Stomach (tissue), 4 donors: ENCODE results near the gene PPP1CA.
"Not testable (repeated sequence)": the region's sequence is repeated elsewhere in the genome, so short reads cannot be mapped to it uniquely, and the experiment has no call there.

Experiments used
- POLR2AphosphoS5 ChIP-seq, 3 donors: sonication (generic); formaldehyde crosslinking; IDR thresholded peaks; one replicate each; pipeline ENCODE4 v1.6.1; 2016; ENCODE audit warnings: antibody characterized with exemption in 3 of 3
- TF ChIP-seq, protein P1 (sequence below), 7 experiments: fragments of 450-650 bp in 4 of 7; fragments of 200-600 bp in 3 of 7; sonication (generic) in 3 of 7; IDR thresholded peaks; one replicate each; pipeline ENCODE4 v1.5.1; 2016 to 2019; ENCODE audit warnings: antibody characterized with exemption in 7 of 7, control low read depth in 2 of 7, mild to moderate bottlenecking in 1 of 7

GRCh38 chr11:67403085-67403484 lies 1.4 kb upstream of the PPP1CA start:
- TF ChIP-seq, protein P1, sequence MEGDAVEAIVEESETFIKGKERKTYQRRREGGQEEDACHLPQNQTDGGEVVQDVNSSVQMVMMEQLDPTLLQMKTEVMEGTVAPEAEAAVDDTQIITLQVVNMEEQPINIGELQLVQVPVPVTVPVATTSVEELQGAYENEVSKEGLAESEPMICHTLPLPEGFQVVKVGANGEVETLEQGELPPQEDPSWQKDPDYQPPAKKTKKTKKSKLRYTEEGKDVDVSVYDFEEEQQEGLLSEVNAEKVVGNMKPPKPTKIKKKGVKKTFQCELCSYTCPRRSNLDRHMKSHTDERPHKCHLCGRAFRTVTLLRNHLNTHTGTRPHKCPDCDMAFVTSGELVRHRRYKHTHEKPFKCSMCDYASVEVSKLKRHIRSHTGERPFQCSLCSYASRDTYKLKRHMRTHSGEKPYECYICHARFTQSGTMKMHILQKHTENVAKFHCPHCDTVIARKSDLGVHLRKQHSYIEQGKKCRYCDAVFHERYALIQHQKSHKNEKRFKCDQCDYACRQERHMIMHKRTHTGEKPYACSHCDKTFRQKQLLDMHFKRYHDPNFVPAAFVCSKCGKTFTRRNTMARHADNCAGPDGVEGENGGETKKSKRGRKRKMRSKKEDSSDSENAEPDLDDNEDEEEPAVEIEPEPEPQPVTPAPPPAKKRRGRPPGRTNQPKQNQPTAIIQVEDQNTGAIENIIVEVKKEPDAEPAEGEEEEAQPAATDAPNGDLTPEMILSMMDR (IDR thresholded peaks at IDR 0.05): not testable (repeated sequence)
- TF ChIP-seq POLR2AphosphoS5 (IDR thresholded peaks at IDR 0.05): not testable (repeated sequence)
